NCI-H460 (cell line): ENCODE results near the gene SMPD1. TPM values are rescaled to one million over a fixed set of nuclear protein-coding genes. Genes with fewer than 3 reads are reported as not detected.

Source experiments
- total RNA-seq: library from RNA; depleted of rRNA; stranded (reverse); fragments of >200 nt; shearing (Covaris generic); gene quantifications from 2 replicates; pipeline ENCODE4 v1.2.3, GENCODE V29; 2014; rRNA removed

SMPD1 gene
- total RNA-seq, 1 experiment from 2014 or later = 7.4 TPM

Other genes starting within 250 kb of the SMPD1 start
- not detected in 2 replicates for gene OR52B2, start 220.1 kb upstream of the SMPD1 start, total RNA-seq
- not detected in 2 replicates for gene OR52W1, start 191.2 kb upstream of the SMPD1 start, total RNA-seq
- not detected in 2 replicates for gene C11orf42, start 184.9 kb upstream of the SMPD1 start, total RNA-seq
- 11.7 and 15.3 TPM in 2 replicates for gene FHIP1B, start 155.8 kb upstream of the SMPD1 start, total RNA-seq
- not detected in 2 replicates for gene CNGA4, start 151.4 kb upstream of the SMPD1 start, total RNA-seq
- not detected in 2 replicates for gene CCKBR, start 130.6 kb upstream of the SMPD1 start, total RNA-seq
- 8.9 and 9.8 TPM in 2 replicates for gene CAVIN3, start 70.0 kb upstream of the SMPD1 start, total RNA-seq
- gene APBB1, start 28.6 kb downstream of the SMPD1 start, total RNA-seq = 6.9 and 8.5 TPM in 2 replicates
- gene HPX, start 50.5 kb downstream of the SMPD1 start, total RNA-seq = not detected in 2 replicates
- gene TRIM3, start 83.5 kb downstream of the SMPD1 start, total RNA-seq = 3.3 and 5.0 TPM in 2 replicates
- 47.8 and 49.2 TPM in 2 replicates for gene ARFIP2, start 90.9 kb downstream of the SMPD1 start, total RNA-seq
- 21.0 and 21.9 TPM in 2 replicates for gene TIMM10B, start 91.0 kb downstream of the SMPD1 start, total RNA-seq
- 5.6 and 5.7 TPM in 2 replicates for gene DNHD1, start 106.8 kb downstream of the SMPD1 start, total RNA-seq
- 14.8 and 15.2 TPM in 2 replicates for gene RRP8, start 213.1 kb downstream of the SMPD1 start, total RNA-seq
- gene ILK, start 213.3 kb downstream of the SMPD1 start, total RNA-seq = 53.4 and 53.5 TPM in 2 replicates
- gene TAF10, start 221.7 kb downstream of the SMPD1 start, total RNA-seq = 65.6 and 74.5 TPM in 2 replicates
- 2.9 and 5.2 TPM in 2 replicates for gene TPP1, start 228.9 kb downstream of the SMPD1 start, total RNA-seq